ENCODE results near the gene TRIM65.
A peak's percentile ranks its signal among the peaks of the same experiment; 100 is the strongest.

The TRIM65 gene

GRCh38 chr17:75915268-75915667 is 18.5 kb upstream of the TRIM65 start:
- no peak for DNase-seq

DNA sequence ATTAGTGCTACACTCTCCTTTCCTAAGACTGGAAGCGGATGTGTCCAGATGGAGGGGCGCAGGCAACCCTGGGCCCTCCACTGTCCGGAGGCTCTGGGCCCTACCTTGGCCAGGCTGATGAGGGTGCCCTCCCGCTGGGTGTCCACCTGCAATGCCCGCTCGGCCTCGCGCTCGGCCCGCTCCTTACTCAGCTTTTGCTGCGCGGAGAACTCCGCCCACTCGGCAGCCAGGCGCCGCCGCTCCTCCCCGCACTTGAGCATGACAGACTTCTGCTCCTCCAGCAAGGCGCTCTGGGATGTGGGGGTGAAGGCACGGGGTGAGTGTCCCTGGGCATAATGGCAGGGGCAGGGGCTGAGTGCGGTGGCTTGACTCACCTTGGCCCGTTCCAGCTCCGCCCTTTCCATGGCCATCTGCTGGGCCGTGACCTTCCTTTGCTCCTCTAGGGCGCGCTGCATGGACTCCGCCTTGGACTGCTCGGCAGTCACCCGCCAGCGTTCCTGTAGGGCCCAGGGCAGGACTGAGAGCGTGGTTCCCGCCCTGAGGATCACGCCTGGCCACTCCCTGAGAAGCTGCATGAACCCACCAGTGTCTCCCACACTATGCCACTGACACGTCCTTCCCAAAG is 18.0 kb upstream of the TRIM65 start:
- no peak for DNase-seq

- DNase-seq, result no peak
These were observed 16.9 kb upstream of the TRIM65 start for GRCh38 chr17:75913537-75914210.

GRCh38 chr17:75910699-75911098 is 13.9 kb upstream of the TRIM65 start:
- no peak for DNase-seq

DNA sequence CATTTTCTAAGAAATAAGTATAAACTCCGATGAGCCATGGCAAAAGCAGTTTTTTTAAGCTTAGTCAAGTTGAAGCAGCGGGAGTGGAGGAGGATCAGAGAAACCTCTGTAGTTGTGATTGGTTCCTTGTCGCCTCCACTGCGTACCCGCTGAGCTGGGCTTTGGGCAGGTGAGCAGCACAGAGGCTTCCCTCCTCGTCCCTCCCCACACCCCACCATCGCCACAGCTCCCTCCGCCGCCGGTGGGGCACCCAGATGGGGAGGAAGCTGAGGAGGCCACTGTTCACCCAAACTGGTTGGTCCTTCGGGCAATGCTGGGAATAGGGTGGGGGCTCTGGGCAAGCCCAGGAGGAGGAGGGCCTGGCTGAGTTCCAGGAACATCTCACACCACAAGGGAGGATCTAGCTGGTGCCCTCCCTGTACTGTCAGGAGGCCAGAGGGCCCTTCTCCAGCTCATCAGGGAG is 13.1 kb upstream of the TRIM65 start:
- no peak for DNase-seq

- no peak for DNase-seq
These were observed 12.5 kb upstream of the TRIM65 start for GRCh38 chr17:75909051-75909811.

GRCh38 chr17:75908201-75908600 is 11.4 kb upstream of the TRIM65 start:
- DNase-seq, result no peak

- no peak for DNase-seq
These were observed 9.6 kb upstream of the TRIM65 start for GRCh38 chr17:75906143-75906884.

GRCh38 chr17:75904749-75905521 is 8.2 kb upstream of the TRIM65 start, which contains the start of gene MRPL38:
Gene MRPL38, minus strand, starts transcription at chr17:75904884. Its CDS starts 9 bp downstream, at chr17:75904875.
- DNase-seq, result peak; percentile 97

DNA sequence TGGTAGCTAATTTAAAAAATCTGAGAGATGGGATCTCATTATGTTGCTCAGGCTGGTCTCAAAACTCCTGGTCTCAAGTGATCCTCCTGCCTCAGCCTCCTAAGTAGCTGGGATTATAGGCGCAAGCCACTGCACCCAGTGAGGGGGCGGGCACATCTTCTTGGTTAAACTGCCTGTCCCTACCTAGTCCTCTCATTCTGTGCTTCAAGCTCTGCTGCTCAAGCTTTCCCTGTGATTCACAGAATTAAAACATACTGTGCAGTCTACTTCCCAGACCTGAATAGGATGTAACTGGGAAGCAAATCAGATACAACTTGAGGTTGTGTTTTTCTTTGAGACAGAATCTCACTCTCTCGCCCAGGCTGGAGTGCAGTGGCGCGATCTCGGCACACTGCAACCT is 5.7 kb upstream of the TRIM65 start:
- no peak for DNase-seq

DNA sequence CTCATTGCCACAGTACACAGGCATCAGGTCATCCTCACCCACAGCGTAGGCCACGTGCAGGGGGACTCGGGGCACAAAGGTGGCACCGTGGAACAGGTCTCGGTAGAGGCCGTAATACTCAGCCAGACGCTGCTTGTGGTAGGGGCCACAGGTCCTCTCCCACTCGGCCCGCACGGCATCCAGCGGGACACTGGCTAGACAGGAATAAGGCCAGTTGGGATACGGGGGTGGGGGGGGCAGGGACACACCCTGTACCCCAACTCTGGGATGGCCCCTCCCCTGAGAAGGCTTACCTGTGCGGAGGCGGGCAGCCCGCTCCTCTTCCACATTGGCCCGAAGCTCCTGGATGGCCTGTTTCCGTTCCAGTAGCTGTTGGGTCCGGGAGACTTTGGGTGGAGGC is 5.0 kb upstream of the TRIM65 start:
- no peak for DNase-seq

- no peak for DNase-seq
These were observed 4.2 kb upstream of the TRIM65 start for GRCh38 chr17:75900691-75901533.

DNA sequence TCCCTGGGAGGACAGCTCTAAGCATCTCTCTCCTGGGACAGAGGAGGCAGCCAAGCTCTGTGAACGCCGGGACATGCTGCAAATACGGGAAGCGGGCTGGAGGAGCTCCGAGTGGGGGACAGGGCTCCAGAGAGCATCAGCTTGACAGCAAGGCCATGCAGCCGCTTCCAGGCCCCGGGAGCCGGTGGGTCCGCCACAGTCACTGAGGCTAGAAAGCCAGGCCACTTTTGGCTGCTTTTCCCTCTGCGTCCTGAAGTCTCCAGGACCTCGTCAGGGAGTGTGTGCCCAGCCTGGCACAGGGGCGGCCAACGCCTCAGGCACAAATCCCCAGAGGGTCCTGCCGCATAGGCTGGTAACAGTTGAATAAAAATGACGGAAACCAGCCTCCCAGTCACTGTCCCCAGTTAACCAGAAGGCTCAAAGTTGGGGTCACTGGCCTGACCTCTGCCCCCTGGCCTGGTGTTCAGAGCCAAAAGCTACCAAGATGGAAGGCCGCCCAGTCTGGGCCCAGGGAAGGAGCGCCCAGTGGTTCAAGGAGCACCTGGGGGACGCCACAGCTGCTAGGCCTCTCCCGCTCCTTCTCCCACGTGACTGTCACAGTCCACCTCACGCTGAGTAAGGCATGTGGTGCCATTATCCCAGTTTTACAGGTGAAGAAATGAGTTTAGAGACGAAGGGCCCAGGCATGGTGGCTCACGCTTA is 3.2 kb upstream of the TRIM65 start:
- no peak for DNase-seq

- DNase-seq, result no peak
These were observed 2.6 kb upstream of the TRIM65 start for GRCh38 chr17:75899353-75899752.

GRCh38 chr17:75898791-75899190 is 2.0 kb upstream of the TRIM65 start:
- DNase-seq, result no peak

DNA sequence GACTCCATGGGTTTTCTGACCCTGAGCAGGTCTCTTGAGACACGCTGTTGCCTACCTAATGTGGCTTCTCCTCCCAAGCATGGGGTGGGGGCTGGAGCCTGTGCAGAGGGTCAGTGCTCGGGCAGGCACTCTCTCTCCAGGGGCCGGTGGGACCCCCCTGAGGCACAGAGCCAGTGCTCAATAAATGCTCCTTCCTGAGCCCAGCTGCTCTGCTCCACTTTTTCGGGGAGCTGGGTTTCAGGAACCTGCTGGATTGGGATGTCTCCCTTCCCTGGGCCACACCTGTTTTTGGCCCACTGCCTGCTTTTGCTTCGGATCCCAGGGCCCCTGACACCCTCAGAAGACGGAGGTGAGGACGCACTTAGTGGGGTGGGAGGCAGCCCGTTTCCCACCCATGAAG is 1.3 kb upstream of the TRIM65 start:
- DNase-seq, result no peak

GRCh38 chr17:75897160-75898019 is 639 bp upstream of the TRIM65 start:
- no peak for DNase-seq

DNA sequence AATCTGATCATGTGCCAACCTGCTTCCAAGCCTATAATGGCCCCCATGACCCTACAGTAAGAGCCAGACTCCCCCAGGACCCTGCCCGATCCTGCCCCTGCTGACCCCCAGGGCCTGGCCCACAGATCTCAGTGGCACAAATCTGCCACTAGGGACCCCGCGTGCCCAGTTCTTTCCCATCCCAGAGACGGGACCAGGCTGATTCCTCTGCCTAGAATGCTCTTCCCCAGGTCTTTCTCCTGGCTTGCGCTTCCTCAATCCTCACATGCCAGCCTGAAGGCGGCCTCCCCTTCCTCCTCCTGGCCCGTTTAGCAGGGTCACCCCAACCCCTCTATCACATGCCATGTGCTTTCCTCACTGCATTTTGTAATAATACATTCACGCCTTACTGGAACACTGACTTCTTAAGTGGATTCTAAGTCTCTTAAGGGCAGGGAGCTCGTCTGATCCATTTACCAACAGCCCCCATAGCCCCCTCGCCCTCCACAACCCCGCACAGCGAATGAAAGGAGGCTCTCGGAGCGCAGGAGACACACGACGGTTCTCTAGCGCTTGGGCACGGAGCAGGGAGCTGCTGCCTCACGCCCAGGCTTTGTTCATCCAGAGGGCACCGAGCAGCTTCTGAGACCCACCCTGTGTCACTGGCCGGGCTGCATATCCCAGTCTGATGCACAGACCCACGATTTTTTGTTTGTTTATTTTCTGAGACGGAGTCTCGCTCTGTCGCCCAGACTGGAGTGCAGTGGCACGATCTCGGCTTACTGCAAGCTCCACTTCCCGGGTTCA is 1.2 kb downstream of the TRIM65 start:
- no peak for DNase-seq
